ENCODE results near the gene PKHD1.

Gene PKHD1, protein sequence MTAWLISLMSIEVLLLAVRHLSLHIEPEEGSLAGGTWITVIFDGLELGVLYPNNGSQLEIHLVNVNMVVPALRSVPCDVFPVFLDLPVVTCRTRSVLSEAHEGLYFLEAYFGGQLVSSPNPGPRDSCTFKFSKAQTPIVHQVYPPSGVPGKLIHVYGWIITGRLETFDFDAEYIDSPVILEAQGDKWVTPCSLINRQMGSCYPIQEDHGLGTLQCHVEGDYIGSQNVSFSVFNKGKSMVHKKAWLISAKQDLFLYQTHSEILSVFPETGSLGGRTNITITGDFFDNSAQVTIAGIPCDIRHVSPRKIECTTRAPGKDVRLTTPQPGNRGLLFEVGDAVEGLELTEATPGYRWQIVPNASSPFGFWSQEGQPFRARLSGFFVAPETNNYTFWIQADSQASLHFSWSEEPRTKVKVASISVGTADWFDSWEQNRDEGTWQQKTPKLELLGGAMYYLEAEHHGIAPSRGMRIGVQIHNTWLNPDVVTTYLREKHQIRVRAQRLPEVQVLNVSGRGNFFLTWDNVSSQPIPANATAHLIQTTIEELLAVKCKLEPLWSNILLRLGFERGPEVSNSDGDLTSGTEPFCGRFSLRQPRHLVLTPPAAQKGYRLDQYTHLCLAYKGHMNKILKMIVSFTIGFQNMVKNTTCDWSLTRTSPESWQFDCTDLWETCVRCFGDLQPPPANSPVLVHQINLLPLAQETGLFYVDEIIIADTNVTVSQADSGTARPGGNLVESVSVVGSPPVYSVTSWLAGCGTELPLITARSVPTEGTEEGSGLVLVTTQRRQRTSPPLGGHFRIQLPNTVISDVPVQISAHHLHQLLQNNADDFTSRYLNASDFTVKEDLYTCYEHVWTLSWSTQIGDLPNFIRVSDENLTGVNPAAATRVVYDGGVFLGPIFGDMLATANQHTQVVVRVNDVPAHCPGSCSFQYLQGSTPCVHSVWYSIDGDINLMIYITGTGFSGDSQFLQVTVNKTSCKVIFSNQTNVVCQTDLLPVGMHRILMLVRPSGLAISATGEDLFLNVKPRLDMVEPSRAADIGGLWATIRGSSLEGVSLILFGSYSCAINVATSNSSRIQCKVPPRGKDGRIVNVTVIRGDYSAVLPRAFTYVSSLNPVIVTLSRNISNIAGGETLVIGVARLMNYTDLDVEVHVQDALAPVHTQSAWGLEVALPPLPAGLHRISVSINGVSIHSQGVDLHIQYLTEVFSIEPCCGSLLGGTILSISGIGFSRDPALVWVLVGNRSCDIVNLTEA (N-terminal part only)

DNA sequence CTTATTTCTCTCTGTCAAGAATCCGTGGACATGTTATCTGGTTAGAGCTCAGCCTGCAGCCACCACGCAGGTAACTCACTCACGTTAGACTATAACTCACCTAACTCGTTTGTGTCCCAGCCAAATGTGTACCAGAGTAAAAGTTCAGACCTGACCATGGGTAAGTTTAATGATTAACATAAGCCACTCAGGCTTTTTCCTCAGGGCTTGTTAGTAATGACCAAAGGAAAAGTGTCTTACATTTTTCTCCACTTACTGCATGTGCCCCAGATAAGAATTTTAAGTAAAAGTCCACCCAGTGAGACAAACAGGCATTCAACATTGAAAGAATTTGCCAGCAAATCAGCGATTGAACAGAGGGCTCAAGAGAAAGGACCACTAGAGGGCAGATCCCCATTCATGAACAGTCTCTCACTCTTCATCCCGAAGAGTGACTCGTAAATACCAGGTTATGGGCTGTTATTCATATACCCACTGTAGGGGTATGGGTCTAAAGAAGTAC is at the start of gene PKHD1:
PKHD1 (minus strand) TSS at position 116 of the 502 bp plus-strand sequence. CDS start 2,680 bp downstream, outside the sequence.
- DNase-seq: no peak

DNA sequence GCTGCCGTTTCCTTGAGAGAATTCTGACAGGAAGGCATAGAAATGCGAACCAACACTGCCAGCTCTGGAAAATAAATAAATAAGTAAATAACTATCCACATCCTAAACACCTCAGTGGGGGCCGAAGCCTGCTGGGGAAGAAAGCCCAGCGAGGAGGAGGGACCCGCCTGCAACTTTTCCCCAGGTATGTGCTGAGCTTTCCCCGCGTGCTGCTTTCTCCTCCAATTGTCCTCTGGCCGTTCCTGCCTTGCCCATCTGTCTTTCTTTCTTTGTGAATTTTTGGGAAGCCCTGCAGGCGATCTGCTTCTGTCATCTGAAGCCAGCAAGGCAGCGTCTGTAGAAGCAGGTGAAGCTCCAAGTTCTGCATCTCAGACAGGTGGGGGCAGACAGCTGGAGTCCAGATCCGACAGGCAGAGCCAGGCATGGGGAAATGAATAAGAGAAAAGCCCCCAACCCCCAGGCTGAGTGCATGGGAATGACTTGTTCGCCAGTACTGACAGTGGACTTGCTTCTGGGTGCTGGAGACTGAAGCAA is 49.6 kb upstream of the PKHD1 start:
- no peak for DNase-seq

DNA sequence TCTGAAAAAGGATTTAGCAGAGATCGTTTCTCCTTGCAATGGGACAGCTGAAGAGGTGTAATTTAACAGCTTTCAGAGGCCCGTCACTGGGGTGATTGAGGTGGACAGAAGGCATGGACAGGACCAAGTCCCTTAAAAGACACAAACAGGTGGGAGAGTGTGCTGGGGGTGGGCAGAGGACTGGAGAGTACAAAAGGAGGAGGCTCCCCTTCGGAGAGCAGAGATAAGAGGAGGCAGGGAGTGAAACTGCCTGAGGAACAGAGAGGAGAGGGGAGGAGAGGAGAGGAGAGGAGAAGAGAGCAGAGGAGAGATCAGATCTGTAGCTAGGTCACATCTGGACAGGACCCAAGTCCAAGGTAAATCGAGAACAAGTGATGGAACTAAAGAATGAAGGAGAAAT is 48.6 kb upstream of the PKHD1 start:
- no peak for DNase-seq

DNA sequence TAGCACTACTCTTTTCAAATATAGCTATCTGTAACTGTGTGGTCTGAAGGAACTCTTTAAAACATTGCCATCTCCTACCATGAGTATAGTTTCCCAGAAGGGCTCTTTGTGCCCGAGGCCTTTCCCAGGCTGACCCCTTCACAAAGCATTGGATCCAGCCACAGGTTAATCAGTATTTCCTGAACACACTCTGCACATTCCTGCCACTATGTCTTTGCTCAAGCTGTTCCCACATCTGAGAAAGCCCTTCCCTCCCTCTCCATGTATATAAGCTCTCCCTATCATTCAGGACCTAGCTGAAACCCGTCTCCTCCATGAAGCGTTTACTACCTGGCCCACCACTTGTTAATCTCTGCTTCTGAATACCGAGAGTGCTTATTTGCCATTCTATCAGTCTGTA is 47.8 kb upstream of the PKHD1 start:
- no peak for DNase-seq

DNA sequence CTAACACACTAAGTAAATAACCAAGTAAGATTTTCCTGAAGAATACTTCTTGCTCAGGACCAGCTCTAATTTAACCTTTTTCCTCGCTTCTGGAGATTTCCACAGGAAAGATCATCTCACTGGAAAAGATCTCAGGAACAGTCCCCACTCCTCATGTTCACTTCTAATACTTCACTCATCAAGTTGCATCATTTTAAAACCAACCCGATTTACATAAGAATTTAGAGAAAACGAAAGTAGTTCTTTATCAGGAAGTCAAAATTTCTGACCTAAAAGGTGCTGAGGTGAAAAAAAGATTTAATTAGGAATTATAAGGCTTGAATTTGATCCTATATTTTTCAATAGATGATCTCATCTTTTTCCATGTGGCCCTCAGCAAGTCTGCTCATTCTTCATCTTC is 46.6 kb upstream of the PKHD1 start:
- no peak for DNase-seq

DNA sequence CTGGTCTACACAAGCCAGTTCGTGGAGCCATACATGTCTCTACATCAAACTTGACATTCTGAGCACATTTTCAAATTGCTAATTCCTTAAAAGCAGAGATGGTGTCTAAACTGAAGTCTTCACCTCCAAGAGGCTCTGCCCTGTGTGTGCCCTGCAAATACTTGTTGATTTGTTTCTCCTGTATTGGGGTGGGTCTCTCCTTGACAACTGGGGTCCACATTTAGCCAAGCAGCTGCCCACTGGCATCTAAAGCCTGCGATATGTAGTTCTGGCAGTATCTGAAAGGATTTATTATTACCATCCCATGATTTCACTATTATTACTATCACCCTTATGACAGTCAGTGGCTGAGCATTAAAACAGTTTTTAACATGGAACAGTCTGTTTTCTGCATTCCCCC is 45.9 kb upstream of the PKHD1 start:
- DNase-seq: no peak

DNA sequence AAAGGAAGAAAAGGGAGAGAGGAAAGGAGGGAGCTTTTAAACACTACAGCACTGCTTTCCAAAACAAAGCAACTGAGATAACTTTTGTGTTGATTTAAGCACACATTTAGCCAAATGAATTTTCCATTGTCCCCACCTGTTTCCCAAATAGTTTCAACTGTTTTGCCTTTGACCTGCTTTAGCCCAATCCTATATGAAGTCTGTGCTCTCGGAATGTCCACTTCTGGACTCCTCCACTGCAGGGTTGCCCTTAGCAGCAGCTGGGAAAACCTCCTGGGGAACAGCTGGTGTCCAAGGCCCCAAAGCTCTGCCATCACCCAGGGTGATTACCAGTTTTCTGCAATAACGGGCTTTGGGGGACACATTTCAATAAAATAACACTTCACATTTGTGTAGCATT is 44.9 kb upstream of the PKHD1 start:
- no peak for DNase-seq

DNA sequence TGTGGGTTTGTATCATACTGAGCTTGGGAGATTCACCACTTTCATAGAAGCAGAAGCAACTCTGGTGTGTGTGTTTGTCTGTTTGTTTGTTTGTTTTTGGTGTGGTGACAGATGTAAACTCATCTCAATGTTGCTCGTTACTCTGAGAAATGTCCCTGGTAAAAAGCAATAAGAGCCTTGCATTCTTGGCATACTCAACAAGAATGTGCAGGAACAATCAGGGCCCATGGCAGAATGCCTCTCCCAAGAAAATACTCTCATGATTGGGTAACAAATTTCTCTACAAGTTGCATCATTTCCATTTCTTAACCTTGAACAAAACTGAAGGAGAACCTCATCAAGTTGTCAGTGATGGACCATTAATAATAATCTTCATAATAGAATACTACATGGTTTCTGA is 43.0 kb upstream of the PKHD1 start:
- DNase-seq: no peak

DNA sequence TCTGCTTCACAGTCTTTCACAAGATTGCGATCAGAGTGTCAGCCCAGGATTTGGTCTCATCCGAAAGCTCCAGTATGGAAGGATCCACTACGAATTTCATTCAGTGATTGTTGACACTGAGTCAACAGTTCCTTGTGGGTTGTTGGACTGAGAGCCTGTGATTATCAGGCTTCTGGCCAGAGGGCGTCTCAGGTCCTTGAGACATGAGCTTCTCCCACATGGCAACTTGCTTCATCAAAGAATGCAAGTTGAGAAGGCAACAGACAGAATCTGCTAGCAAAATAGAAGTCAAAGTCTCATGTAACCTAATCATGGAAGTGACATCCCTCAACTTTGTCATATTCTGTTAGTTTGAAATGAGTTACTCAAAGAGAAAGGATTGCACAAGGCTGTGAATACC is 40.5 kb upstream of the PKHD1 start:
- DNase-seq: no peak

DNA sequence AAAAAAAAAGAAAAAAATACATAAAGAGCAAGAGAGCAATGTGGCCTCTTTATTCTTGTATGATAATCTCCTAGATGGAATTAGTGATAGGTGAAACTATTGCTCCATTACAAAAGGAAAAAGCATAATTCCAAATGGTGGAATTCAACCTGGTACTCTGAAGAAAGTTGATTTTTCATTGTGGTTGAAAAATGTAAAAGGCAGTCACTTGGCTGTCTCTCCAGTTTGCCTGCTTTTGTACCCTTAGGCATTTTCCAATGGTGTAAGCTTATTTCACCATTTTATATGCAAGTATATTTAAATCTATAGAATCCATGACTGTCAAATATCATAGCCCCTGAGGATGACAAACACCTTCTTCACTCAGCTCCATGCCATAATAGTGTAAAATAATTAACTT is 38.8 kb upstream of the PKHD1 start:
- DNase-seq: no peak

DNA sequence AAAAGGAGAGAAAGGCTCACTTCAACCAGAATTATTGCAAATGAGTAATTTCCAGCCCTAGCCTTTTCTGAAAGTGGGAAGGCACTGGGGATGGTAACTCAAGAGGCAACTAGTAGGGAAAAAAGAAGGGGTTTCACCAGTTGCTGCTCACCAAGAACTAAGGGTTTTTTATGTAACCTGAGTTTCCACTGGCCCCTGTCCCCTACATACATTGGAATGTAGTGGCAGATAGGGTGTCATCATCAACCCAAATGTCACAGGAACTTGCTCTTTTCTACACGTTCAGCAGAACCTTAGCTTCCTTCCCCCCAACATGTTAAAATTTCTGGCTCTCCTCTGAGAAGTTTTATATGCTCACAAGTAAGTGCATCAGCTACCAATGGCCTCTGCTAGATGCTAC is 38.2 kb upstream of the PKHD1 start:
- no peak for DNase-seq

DNA sequence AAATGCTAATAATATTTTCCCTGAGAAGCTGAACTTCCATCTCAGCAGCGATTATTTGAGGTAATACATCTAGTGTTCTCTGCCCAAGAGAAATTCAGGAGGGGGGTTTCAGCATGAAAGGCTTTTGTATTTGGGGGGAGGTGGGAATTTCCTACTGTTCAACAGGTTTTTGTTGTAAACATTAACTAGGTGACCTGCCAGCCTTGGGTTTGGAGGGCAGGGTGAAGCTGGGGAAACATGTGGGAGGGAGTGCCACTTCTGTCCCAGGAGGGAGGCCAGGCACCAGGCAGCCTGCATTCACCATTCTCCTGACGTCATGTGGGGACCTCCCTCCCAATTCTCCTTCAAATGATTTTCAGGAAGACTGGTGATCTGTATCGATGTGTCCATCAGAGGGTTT is 37.7 kb upstream of the PKHD1 start:
- DNase-seq: no peak

DNA sequence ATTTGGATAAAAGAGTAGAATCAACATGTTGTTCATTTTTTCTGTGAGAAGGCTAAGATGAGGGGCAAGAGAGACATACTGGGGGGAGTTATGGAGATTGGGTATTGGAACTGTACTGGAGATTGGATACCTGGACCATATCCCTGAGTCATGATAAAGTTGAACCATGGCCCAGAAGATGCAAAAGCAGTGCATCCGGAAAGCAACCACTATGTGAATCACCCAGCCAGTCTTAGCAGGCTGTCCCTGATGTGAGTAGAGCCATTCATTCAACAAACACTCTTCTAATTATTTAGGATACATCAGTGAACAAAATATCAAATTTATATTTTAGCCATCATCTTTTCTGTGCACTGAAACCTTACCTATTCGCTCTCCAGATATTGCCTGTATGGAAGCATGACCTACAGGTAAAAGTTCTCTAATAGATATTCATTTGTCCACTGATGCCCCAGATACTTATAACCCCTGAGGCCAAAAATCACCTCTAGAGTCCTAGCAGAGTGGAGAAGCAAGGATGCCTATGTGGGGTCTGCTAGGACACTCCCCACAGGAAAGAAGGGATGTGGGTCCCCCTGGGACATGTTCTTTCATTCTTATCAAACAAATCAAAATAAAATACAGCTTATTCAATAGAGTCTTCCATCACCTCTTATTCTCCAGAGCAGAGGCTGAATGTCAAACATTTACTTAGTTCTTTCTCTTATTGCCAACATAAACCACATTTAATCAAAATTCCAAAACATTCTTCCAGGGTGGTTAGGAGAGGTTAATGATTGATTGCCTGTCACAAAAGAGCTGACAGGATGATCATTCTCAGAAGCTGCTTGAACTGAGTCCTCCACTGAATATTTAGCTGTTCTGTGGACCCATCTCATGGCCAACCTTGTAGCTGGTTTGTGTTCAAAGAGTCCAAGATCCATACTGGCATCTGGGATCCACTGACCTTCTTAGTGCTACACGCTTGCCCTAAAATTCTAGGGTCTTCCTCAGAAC is 37.0 kb upstream of the PKHD1 start:
- no peak for DNase-seq

DNA sequence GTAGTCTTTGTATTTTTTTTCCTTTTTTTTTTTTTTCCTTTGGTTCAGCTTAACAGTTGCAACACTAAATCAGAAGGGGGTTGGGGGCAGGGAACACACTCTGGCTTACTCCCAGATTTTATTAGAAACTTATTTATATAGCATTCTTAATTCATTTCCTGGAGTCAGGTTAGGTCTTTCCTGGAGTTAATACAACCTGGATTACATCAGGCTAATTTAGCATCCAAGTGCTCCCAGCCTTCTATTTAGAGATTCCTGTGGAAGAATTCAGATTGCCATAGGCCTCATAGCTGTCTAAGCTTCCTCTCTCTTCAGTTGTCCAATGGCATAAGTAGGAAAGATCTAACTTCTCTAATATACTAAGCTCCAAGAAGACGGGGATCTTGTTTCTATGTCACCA is 35.8 kb upstream of the PKHD1 start:
- no peak for DNase-seq

DNA sequence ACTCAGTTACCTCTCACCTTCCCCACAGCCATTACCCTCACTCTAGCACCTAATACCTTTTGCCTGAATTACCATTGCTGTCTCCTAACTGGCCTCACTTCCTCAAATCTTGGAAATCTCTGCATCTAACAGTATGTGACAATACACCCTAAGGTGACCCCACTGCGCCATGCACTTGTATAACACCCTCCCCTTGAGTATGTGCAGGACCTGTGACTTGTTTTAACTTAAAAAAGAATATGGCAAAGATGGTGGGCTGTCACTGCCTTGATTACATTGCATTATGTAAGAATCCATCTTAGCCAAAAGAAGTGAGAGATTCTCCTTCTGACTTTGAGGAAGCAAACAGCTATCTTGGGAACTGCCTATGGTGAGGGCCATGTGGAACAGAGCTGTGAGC is 29.9 kb upstream of the PKHD1 start:
- DNase-seq: no peak

DNA sequence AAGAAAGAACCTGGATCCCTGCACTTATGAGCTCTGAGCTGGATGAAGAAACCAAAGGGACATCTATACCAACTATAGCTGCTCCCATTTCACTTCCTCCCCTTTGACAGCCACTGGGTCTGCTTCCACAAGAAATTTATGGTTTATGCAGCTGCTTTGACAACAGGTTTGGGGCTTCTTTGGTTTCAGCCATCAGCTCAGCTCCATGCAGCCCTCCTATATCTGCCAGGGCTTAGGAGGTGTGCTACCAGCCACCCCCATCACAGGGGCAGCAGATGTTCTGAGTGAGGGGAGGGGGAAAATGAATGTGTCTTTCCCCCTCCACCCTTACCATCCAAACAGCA is 29.2 kb upstream of the PKHD1 start:
- no peak for DNase-seq

DNA sequence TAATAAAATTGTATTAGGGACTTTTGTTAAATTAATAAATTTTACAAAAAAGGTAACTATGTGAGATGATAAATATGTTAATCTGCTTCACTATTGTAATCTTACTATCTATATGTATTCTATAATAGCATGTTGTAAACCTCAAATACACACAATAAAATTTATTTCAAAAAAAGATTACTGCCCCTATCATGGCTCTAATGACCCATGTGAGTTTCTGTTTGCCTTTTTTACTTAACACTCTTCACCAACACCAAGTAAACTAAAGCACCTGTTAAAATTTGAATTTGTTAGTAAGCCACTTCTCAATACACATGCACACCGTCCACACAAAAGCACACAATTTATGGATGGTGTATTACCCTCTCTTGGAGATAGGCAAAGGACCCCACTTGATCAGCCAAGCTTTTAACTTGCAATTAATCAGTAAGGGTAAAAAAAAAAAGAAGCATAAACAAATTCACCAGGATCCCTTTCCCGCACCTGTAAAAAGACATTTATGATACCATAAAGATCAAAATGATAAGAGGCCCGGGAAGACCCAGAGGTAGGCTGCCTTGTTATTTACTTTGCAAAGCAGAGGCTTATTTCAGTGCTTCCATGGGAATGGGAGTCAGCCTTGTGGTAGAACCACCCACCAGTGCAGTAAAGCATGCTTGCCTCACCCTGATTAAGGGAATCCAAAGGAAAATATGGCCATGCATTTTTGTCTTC is 28.6 kb upstream of the PKHD1 start:
- DNase-seq: no peak

DNA sequence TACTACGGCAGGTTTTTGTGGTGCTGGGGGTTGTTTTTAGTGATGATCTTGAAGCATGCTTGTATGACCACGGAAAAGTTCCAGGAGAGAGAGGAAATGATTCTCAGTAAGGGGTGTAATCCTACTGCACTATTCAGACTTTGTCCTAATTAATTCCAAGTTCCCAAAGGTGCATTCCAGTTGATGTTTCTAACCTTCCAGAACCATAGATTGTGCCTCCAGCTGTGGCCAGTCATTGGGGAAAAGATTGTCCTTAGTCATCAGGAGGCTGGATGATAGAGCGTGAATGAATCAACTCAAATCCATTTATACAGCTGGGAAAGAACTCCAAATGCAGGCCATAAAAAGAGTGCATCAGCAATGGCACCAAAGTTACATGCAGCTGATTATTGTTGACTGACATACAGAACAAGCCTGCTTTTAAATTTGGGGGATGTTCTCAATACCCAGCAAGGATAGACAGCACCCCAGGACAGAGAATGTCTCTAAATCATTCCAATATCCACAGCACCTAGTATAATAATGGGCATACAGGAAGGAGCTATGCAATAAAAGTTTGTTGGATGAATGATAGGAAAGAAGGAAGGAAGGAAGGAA is 27.8 kb upstream of the PKHD1 start:
- DNase-seq: no peak

DNA sequence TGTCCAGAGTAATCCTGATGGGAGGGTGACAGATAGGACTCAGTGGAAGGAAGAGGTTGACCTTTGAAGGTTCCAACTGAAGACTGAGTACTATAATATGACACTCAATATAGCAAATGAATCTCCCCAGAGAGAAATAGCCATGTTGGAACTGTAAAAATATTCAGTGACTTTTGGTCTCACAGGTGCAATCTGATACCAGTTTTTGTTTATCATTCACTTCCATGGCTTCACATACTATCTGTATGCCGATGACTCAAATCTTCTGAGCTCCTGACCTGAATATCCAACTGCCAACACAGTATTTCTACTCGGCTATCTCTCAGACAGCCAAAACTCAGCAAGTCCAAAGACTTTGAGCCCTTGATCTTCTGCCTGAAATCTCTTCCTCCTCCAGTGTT is 21.8 kb upstream of the PKHD1 start:
- DNase-seq: no peak

DNA sequence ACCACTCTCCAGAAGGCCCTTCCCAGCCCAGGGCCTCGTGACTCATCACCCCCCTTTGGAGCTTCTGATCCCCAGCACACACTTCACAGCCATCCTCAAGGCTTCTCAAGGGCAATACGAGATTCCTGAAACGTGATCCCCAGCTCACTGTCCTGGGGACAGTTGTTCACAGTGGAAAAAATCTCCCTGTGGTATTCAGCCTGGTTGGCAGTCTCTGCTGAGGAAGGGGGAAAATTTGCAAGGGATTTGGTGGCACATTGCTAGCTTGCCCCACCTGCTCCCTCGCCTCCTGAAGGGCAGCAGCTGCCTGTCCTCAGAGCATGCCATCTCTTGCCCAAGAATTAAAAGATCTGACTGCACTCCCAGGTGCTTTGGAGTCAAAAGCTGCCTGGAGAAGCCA is 20.7 kb upstream of the PKHD1 start:
- DNase-seq: no peak

DNA sequence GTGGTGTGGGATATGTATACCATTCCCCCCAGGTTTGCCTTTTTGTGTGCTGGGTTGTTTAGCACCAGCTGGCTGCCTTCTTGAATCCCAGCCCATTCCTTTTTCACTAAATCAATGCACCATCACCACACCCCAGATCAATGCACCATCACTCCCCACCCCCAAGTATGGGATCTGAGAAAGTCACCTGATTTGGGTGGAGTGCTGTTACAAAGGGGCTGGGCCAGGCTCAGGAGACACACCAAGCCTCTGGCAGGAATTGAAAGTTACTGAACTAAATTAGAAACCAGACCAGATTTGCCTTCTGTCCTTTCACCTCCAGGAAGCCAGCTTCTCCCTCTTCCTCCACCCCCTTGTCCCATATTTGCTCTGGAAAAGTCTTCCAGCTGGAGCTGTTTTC is 19.6 kb upstream of the PKHD1 start:
- DNase-seq: no peak
